ENCODE data around the gene ATG4B. TPM values are rescaled to one million over a fixed set of nuclear protein-coding genes. Genes with fewer than 3 reads are reported as not detected.

ATG4B gene
- total and polyA plus RNA-seq, 2 experiments from 2014 or later: 105 to 110 TPM

- Histone ChIP-seq H3K4me3 (no peak overlapping the region), H3K27ac (no peak overlapping the region), H3K27me3 (no peaks in the 10 kb centered on the region), H3K9me3 (ENCODE audit: low read depth) (no peaks in the 10 kb centered on the region), H3K36me3 (peaks cover 21% of the 10 kb centered on the region), H3K4me1 (ENCODE audit: low read depth) (no peaks in the 10 kb centered on the region)
- no peak for DNase-seq (ENCODE audit: low read depth in 1 of 2, low spot score in 1 of 2)
- TF ChIP-seq CTCF (IDR thresholded peaks at IDR 0.05; ENCODE audit: low read depth, low read length): no peak
These were observed 40.8 kb downstream of the ATG4B start for GRCh38 chr2:241678307-241678706.

DNA sequence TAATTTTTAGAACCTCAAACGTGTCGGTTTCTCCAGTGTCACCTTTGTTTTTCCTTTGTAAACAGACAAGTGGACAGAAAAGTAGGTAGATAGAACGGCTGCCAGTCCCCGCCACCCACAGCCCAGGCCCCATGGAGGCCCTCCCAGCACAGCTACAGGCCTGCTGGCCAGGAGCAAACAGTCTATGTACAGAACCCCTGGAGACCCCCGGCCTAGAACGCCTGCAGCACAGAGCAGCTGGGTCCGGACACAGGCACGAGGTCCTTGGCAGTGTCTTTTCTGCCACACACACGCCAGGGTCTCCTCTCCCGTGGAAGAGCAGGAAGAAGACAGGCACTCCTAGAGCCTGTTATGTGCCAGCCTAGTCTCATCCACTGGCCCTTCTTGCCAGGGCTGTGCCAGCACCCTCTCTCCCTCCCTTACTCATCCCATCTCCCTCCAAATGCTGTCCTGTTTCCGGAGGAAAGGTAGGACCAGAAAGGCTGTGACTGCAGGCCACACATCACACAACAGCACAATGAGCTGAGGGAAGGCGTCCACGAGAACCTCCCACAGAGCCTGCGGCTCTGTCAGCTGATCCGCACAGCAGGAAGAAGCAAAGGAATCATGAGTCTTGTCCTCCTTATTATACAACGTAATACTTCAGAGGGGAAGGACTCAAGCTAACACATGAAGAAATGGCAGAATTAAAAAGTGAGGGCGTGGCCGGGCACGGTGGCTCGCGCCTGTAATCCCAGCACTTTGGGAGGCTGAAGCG, 41.5 kb downstream of the ATG4B start:
- no peak for DNase-seq (ENCODE audit: low read depth in 1 of 2, low spot score in 1 of 2)
- Histone ChIP-seq H3K9me3 (ENCODE audit: low read depth) (no peaks in the 10 kb centered on the region), H3K4me3 (no peak overlapping the region), H3K27me3 (no peaks in the 10 kb centered on the region), H3K36me3 (peaks cover 21% of the 10 kb centered on the region), H3K27ac (no peak overlapping the region), H3K4me1 (ENCODE audit: low read depth) (no peaks in the 10 kb centered on the region)
- no peak for TF ChIP-seq CTCF (IDR thresholded peaks at IDR 0.05; ENCODE audit: low read depth, low read length)

DNA sequence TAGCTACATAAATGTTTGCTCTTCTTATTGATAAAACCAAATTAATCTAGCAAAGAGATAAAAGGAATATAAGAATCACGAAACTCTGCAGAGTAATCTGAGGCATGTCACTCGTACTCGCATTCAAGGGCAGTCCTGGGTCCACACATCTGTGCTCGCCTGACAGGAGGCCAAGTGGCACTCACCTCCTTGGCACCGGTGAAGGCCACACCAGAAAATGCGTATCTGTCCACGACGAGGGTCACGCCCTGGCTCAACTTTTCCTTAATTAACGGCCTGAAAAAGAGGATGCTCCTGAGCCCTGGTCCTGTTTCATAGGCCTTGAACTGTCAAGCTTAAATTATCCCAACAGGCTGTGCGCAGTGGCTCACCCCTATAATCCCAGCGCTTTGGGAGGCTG, 42.6 kb downstream of the ATG4B start:
- no peaks in the 10 kb centered on the region for H3K4me1 ChIP-seq (ENCODE audit: low read depth)
- H3K27me3 ChIP-seq: no peaks in the 10 kb centered on the region
- no peak for DNase-seq (ENCODE audit: low read depth in 1 of 2, low spot score in 1 of 2)
- H3K36me3 ChIP-seq: peaks cover 25% of the 10 kb centered on the region
- H3K27ac ChIP-seq: no peak overlapping the region
- H3K4me3 ChIP-seq: no peak overlapping the region
- no peaks in the 10 kb centered on the region for H3K9me3 ChIP-seq (ENCODE audit: low read depth)
- TF ChIP-seq CTCF (IDR thresholded peaks at IDR 0.05; ENCODE audit: low read depth, low read length): no peak

DNA sequence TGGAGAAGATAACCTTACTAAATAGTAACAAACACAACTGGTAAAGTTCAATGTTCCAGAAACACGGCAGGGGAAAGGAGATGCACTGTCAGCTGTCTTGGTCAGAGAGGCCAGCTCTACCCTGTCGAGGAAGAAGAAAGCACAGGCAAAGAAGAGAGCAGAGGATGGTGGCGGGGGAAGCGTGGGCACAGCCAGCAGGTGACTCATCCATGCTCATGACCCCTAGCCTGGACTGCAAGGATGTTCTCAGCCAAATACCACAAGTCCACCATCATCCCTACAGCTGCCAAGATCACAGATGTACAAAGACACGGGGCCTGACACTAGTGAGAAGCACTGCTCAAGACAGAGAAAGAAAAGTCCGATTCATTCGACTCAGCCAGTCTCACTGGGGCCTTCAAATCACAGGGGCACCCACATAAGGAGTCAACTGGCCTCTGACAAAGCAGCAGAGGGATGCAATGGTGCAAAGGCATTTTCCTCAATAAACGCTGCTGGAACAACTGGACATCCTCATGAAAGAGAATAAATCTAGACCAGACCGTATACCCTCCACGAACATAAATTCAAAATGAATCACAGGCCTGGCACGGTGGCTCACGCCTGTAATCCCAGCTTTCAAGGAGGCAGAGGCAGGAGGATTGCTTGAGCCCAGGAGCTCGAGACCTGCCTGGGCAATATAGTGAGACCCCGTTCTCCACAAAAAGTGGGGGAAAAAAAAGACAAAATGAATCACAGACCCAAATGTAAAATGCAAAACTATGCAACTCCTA, 43.5 kb downstream of the ATG4B start:
- peak in 1 of 2 donors; percentile 95 for DNase-seq (ENCODE audit: low read depth in 1 of 2, low spot score in 1 of 2)

DNA sequence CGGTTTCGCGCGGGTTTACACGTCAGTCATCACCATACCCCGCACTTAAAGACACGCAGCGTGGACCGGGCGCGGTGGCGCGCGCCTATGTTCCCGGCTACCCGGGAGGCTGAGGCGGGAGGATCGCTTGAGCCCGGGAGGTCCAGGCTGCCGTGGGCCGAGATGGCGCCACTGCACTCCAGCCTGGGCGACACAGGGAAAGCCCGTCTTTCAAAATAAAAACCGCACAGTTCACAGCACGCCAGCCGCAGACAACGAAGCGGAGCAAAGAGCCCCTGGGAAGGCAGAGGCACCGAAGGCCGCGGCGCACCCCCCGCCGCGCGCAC, 48.8 kb downstream of the ATG4B start:
- no peak for TF ChIP-seq CTCF (IDR thresholded peaks at IDR 0.05; ENCODE audit: low read depth, low read length)
- peak overlapping the region; percentile 79 for H3K27ac ChIP-seq

More for the DNA sequence above, 43.5 kb downstream of the ATG4B start:
- H3K4me1 ChIP-seq (ENCODE audit: low read depth): peaks cover 4% of the 10 kb centered on the region
- no peak overlapping the region for H3K27ac ChIP-seq
- no peak for TF ChIP-seq CTCF (IDR thresholded peaks at IDR 0.05; ENCODE audit: low read depth, low read length)
- no peaks in the 10 kb centered on the region for H3K9me3 ChIP-seq (ENCODE audit: low read depth)
- H3K36me3 ChIP-seq: peaks cover 25% of the 10 kb centered on the region
- H3K4me3 ChIP-seq: no peak overlapping the region
- no peaks in the 10 kb centered on the region for H3K27me3 ChIP-seq

More for the DNA sequence above, 48.8 kb downstream of the ATG4B start:
- Histone ChIP-seq H3K9me3 (ENCODE audit: low read depth) (no peaks in the 10 kb centered on the region), H3K4me1 (ENCODE audit: low read depth) (peaks cover 8% of the 10 kb centered on the region), H3K27me3 (no peaks in the 10 kb centered on the region), H3K4me3 (peak overlapping the region; percentile 82), H3K36me3 (peaks cover 10% of the 10 kb centered on the region)
- DNase-seq (ENCODE audit: low read depth in 1 of 2, low spot score in 1 of 2): no peak
